Esophagus muscularis mucosa (tissue), 4 donors: ENCODE results near the gene MTMR4. TPM values are rescaled to one million over a fixed set of nuclear protein-coding genes. Genes with fewer than 3 reads are reported as not detected.

Experiments
- DNase-seq: peaks from one replicate; pipeline ENCODE4 v3.0.0-alpha.2; 2017; ENCODE audit errors: extremely low spot score
- H3K27ac ChIP-seq, 4 donors: fragments of 200-600 bp; sonication (generic); replicated peaks in 1 of 4; 1 replicate in 3 of 4; 2 replicates in 1 of 4; pipeline ENCODE4 v1.5.1; 2016 to 2019; ENCODE audit warnings: mild to moderate bottlenecking in 1 of 4
- H3K27me3 ChIP-seq, 4 donors: fragments of 200-600 bp; sonication (generic); one replicate each; pipeline versions ENCODE4 v1.5.1 to v1.6.0; 2016 to 2019
- H3K36me3 ChIP-seq, 4 donors: fragments of 200-600 bp; sonication (generic); one replicate each; pipeline ENCODE4 v1.5.1; 2016 to 2019
- H3K4me1 ChIP-seq, 4 donors: fragments of 200-600 bp; sonication (generic); one replicate each; pipeline ENCODE4 v1.5.1; 2016 to 2019
- H3K4me3 ChIP-seq, 4 donors: fragments of 200-600 bp; sonication (generic); 1 replicate in 2 of 4; 2 replicates in 2 of 4; pipeline ENCODE4 v1.5.1; 2016 to 2019; ENCODE audit warnings: mild to moderate bottlenecking in 4 of 4, moderate library complexity in 1 of 4
- H3K9me3 ChIP-seq, 4 donors: fragments of 200-600 bp; sonication (generic); 1 replicate in 3 of 4; 2 replicates in 1 of 4; pipeline ENCODE4 v1.5.1; 2016 to 2019
- CTCF ChIP-seq, 3 experiments: fragments of 200-600 bp in 2 of 3; fragments of 450-650 bp in 1 of 3; sonication (generic) in 2 of 3; IDR thresholded peaks; one replicate each; pipeline ENCODE4 v1.5.1; 2017 to 2019; ENCODE audit warnings: antibody characterized with exemption in 3 of 3, mild to moderate bottlenecking in 2 of 3, moderate library complexity in 1 of 3
- EP300 ChIP-seq: sonication (generic); formaldehyde crosslinking; IDR thresholded peaks from one replicate; pipeline ENCODE4 v1.6.1; 2017; ENCODE audit warnings: antibody characterized with exemption
- POLR2A ChIP-seq: fragments of 450-650 bp; IDR thresholded peaks from one replicate; pipeline ENCODE4 v1.6.1; 2017; ENCODE audit warnings: antibody characterized with exemption, moderate library complexity, mild to moderate bottlenecking, low read depth
- POLR2AphosphoS5 ChIP-seq, 2 donors: sonication (generic); formaldehyde crosslinking; IDR thresholded peaks; one replicate each; pipeline ENCODE4 v1.6.1; 2017; ENCODE audit warnings: antibody characterized with exemption in 2 of 2
- WGBS: methylation state at CpG from one replicate; pipeline ENCODE4 v1.1.5; 2018; 5-methylcytosine and 5-hydroxymethylcytosine counted together
- intact Hi-C: fragments of 100-400 bp; cut with DNase I; formaldehyde crosslinking; loops from one replicate; pipeline ENCODE4 v1.15.1; 2023
- total RNA-seq, 4 donors: library from RNA; depleted of rRNA; stranded (reverse); fragments of >200 nt; gene quantifications; one replicate each; pipeline versions ENCODE4 v1.1.0 to v1.2.1, GENCODE V29; 2016

The MTMR4 gene
- total RNA-seq, 4 donors from 2014 or later, result 24.4 to 29.9 (median 28.4) TPM

- no peak for TF ChIP-seq POLR2A
- TF ChIP-seq POLR2AphosphoS5 (IDR thresholded peaks at IDR 0.05), result no peak
- no peak for TF ChIP-seq EP300
- no peak for TF ChIP-seq CTCF (IDR thresholded peaks at IDR 0.05)
- Histone ChIP-seq H3K36me3 (peaks cover 0 to 12% (median 11%) of the 10 kb centered on the region in 4 donors), H3K4me1 (peaks cover 33 to 69% (median 65%) of the 10 kb centered on the region in 4 donors), H3K27ac (peak overlapping the region; percentile 91 to 99 (median 94)), H3K27me3 (no peaks in the 10 kb centered on the region), H3K4me3 (peak overlapping the region; percentile 65 to 79 (median 78)), H3K9me3 (no peaks in the 10 kb centered on the region)
- intact Hi-C loops, result loop anchor here (5.0 to 10.0 kb wide), 3 partner anchors 115 to 638 kb away; partner anchors contain the start of genes PRR11, SKA2 and SUPT4H1
- DNase-seq, result no peak
- WGBS, result 36% methylated on average over 2 of the region's 2 CpGs
These were observed 2.4 kb upstream of the MTMR4 start for GRCh38 chr17:58516644-58517377.

- H3K27me3 ChIP-seq, result no peaks in the 10 kb centered on the region
- H3K4me3 ChIP-seq, result no peak overlapping the region
- H3K9me3 ChIP-seq, result no peaks in the 10 kb centered on the region
- peak overlapping the region; percentile 86 to 99 (median 92) for H3K27ac ChIP-seq
- intact Hi-C loops, result loop anchor here (5.0 to 10.0 kb wide), 3 partner anchors 117 to 640 kb away; partner anchors contain the start of genes PRR11, SKA2 and SUPT4H1
- no peak for DNase-seq
- TF ChIP-seq POLR2AphosphoS5 (IDR thresholded peaks at IDR 0.05) (no peak), POLR2A (no peak), CTCF (IDR thresholded peaks at IDR 0.05) (no peak), EP300 (no peak)
- 63% methylated on average over 2 of the region's 2 CpGs for WGBS
- peaks cover 14 to 26% (median 25%) of the 10 kb centered on the region in 4 donors for H3K36me3 ChIP-seq
- H3K4me1 ChIP-seq, result peaks cover 31 to 68% (median 62%) of the 10 kb centered on the region in 4 donors
These were observed 848 bp upstream of the MTMR4 start for GRCh38 chr17:58515286-58515685.

GRCh38 chr17:58514770-58515157 is 326 bp upstream of the MTMR4 start:
- Histone ChIP-seq H3K27ac (peak overlapping the region; percentile 86 to 99 (median 92)), H3K36me3 (peaks cover 19 to 31% (median 31%) of the 10 kb centered on the region in 4 donors), H3K9me3 (no peaks in the 10 kb centered on the region), H3K4me3 (peak overlapping the region; percentile 67 to 81 (median 73)), H3K4me1 (peaks cover 31 to 63% (median 56%) of the 10 kb centered on the region in 4 donors), H3K27me3 (no peaks in the 10 kb centered on the region)
- 20% methylated on average over 11 of the region's 11 CpGs for WGBS
- TF ChIP-seq EP300 (no peak), CTCF (IDR thresholded peaks at IDR 0.05) (no peak), POLR2AphosphoS5 (IDR thresholded peaks at IDR 0.05) (no peak), POLR2A (no peak)
- no peak for DNase-seq
- intact Hi-C loops, result loop anchor here (5.0 to 10.0 kb wide), 3 partner anchors 118 to 640 kb away; partner anchors contain the start of genes PRR11, SKA2 and SUPT4H1

GRCh38 chr17:58513267-58513964 is 1.0 kb downstream of the MTMR4 start:
- WGBS, result 34% methylated on average over 14 of the region's 14 CpGs
- peak overlapping the region in 1 of 4 donors; percentile 95 for H3K27ac ChIP-seq
- no peak for DNase-seq
- H3K4me1 ChIP-seq, result peaks cover 26 to 52% (median 45%) of the 10 kb centered on the region in 4 donors
- H3K27me3 ChIP-seq, result no peaks in the 10 kb centered on the region
- peak overlapping the region; percentile 67 to 81 (median 73) for H3K4me3 ChIP-seq
- H3K36me3 ChIP-seq, result peaks cover 31 to 45% (median 44%) of the 10 kb centered on the region in 4 donors
- no peaks in the 10 kb centered on the region for H3K9me3 ChIP-seq
- intact Hi-C loops, result loop anchor here (10.0 kb wide), 2 partner anchors 159 to 641 kb away; partner anchors contain the start of genes PRR11, SKA2 and SUPT4H1
- TF ChIP-seq CTCF (IDR thresholded peaks at IDR 0.05), result no peak
- no peak for TF ChIP-seq EP300
- no peak for TF ChIP-seq POLR2A
- no peak for TF ChIP-seq POLR2AphosphoS5 (IDR thresholded peaks at IDR 0.05)
